ENCODE measurements around the gene PRKAR1B.

Gene PRKAR1B

DNA sequence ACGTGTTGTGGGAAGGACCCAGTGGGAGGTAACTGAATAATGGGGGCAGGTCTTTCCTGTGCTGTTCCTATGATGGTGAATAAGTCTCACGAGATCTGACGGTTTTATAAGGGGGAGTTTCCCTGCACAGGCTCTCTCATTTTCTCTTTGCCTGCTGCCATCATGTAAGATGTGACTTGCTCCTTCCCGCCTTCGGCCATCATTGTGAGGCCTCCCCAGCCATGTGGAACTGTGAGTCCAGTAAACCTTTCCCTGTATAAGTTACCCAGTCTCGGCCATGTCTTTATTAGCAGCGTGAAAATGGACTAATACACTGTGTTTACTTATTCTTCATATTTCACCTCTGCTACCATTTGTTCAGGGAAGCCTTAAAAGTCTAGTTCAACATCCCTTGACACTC lies 2.8 kb downstream of the PRKAR1B start:
- H3K27ac ChIP-seq, result no peak overlapping the region
- no peak for TF ChIP-seq CTCF (conservative IDR thresholded peaks at IDR 0.05)
- TF ChIP-seq ZFX (IDR thresholded peaks at IDR 0.05), result no peak

GRCh38 chr7:723541-723940 lies 3.5 kb downstream of the PRKAR1B start:
- TF ChIP-seq CTCF (conservative IDR thresholded peaks at IDR 0.05) (no peak), ZFX (IDR thresholded peaks at IDR 0.05) (no peak)
- no peak overlapping the region for H3K27ac ChIP-seq

DNA sequence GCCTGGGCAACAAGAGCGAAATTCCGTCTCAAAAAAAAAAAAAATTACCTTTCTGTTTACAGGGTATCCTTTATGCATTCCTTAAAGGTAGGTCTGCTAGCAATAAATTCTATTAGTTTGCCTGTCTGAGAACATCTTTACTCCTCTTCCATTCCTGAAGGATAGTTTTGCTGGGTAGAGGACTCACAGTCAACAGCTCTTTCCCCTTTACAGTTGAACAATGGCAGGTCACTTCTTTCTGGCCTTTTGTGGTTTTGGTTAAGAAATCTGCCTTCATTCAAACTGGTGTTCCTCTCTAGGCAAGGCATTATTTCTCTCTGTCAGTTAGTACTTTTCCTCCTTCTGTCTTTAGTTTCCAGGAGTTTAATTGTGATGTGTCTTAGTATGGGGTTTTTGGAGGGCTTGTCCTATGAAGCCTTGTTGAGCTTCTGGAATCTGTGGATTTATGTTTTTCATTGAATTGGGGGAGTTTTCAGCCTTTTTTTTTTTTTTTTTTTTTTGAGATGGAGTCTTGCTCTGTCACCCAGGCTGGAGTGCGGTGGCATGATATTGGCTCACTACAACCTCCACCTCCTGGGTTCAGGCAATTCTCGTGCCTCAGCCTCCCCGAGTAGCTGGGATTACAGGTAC lies 5.3 kb downstream of the PRKAR1B start:
- no peak overlapping the region for H3K27ac ChIP-seq
- TF ChIP-seq CTCF (conservative IDR thresholded peaks at IDR 0.05), result no peak

DNA sequence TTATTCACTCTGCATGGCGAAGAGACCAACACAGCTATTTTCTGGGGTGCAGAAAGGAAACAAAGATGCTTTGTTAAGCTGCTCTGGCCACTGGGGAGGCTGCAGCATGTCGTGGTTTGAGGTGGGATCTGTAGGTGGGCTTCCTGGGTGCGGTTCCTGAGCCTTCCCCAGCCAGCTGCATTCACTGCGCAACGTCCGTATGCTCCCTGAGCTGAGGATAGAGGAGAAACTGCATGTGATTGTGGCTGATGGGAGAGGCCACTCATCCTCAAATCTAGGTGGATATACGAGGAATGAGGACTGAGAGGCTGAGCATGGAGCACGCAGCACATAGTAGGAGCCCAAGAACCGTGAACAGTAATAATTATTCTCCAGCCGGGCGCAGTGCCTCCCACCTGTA lies 10.4 kb downstream of the PRKAR1B start:
- TF ChIP-seq ZFX (IDR thresholded peaks at IDR 0.05) (no peak), CTCF (conservative IDR thresholded peaks at IDR 0.05) (no peak)
- H3K27ac ChIP-seq, result no peak overlapping the region

DNA sequence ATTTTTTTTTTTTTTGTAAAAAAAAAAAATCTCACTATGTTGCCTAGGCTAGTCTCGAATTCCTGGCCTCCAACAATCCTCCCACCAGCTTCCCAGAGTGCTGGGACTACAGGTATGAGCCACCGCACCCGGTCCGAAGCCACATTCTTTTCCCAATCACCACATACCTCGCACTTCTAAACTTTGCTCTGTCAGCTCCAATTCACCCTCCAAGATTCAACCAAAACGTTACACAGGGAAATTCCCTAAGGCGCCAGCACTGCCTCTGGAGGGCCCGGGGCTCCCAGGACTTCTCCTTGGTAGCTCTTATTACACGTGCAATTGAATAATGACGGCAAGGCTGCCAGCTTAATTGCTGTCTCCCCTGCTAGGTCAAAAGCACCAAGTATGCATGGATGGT lies 10.9 kb downstream of the PRKAR1B start:
- no peak overlapping the region for H3K27ac ChIP-seq
- TF ChIP-seq ZFX (IDR thresholded peaks at IDR 0.05) (no peak), CTCF (conservative IDR thresholded peaks at IDR 0.05) (no peak)

GRCh38 chr7:714251-714671 lies 12.8 kb downstream of the PRKAR1B start:
- no peak overlapping the region for H3K27ac ChIP-seq

More at GRCh38 chr7:714251-714671, 12.8 kb downstream of the PRKAR1B start:
- TF ChIP-seq CTCF (conservative IDR thresholded peaks at IDR 0.05) (no peak), ZFX (IDR thresholded peaks at IDR 0.05) (no peak)

Measured in C4-2B (cell line).